Smooth muscle cell (in vitro differentiated cells): ENCODE measurements around the gene SCN4B. TPM values are rescaled to one million over a fixed set of nuclear protein-coding genes. Genes with fewer than 3 reads are reported as not detected.

Experiments
- DNase-seq: peaks from one replicate; lab custom pipeline; 2025; ENCODE audit not compliant: unreplicated experiment; lab: John Stamatoyannopoulos, UW
- H2AFZ ChIP-seq: fragments of 200-600 bp; sonication (generic); 2 replicates; pipeline ENCODE4 v1.6.0; 2016; ENCODE audit warnings: antibody characterized with exemption, low read depth, mild to moderate bottlenecking
- H3F3A ChIP-seq: fragments of 200-600 bp; sonication (generic); 2 replicates; pipeline ENCODE4 v1.6.0; 2017; ENCODE audit warnings: antibody characterized with exemption, low read depth
- H3K27ac ChIP-seq: fragments of 200-600 bp; sonication (generic); 2 replicates; pipeline ENCODE4 v1.5.1; 2016; ENCODE audit warnings: low read depth, mild to moderate bottlenecking
- H3K27me3 ChIP-seq: fragments of 200-600 bp; sonication (generic); 2 replicates; pipeline ENCODE4 v1.6.1; 2016; ENCODE audit warnings: low read depth, mild to moderate bottlenecking
- H3K36me3 ChIP-seq: fragments of 200-600 bp; sonication (generic); 2 replicates; pipeline ENCODE4 v1.5.1; 2016; ENCODE audit warnings: low read depth
- H3K4me1 ChIP-seq: fragments of 200-600 bp; sonication (generic); 2 replicates; pipeline ENCODE4 v1.5.1; 2016; ENCODE audit warnings: low read depth
- H3K4me2 ChIP-seq: fragments of 200-600 bp; sonication (generic); 2 replicates; pipeline ENCODE4 v1.6.0; 2016; ENCODE audit warnings: mild to moderate bottlenecking
- H3K4me3 ChIP-seq: fragments of 200-600 bp; sonication (generic); 2 replicates; pipeline ENCODE4 v1.5.1; 2016; ENCODE audit warnings: mild to moderate bottlenecking
- H3K79me2 ChIP-seq: fragments of 200-600 bp; sonication (generic); 2 replicates; pipeline ENCODE4 v1.6.0; 2016; ENCODE audit warnings: low read depth, mild to moderate bottlenecking
- H3K9ac ChIP-seq: fragments of 200-600 bp; sonication (generic); 2 replicates; pipeline ENCODE4 v1.6.0; 2016; ENCODE audit warnings: low read depth
- H3K9me3 ChIP-seq: fragments of 200-600 bp; sonication (generic); replicated peaks from 2 replicates; pipeline ENCODE4 v1.5.1; 2016; ENCODE audit warnings: low read depth
- H4K20me1 ChIP-seq: fragments of 200-600 bp; sonication (generic); 2 replicates; pipeline ENCODE4 v1.6.0; 2016; ENCODE audit warnings: low read depth
- CTCF ChIP-seq: fragments of 200-600 bp; sonication (generic); IDR thresholded peaks from 2 replicates; pipeline ENCODE4 v1.5.1; 2017; ENCODE audit warnings: borderline replicate concordance, mild to moderate bottlenecking, antibody characterized with exemption; ENCODE audit not compliant: insufficient read depth, poor library complexity, severe bottlenecking
- WGBS: methylation state at CpG from one replicate; pipeline ENCODE4 v1.1.7; 2016; ENCODE audit warnings: low lambda C conversion rate; 5-methylcytosine and 5-hydroxymethylcytosine counted together
- polyA plus RNA-seq: library from polyadenylated mRNA; unstranded; fragments of >200 nt; fragmentation: Nextera tagmentation; extraction: Ambion mirVana; gene quantifications from 2 replicates; pipeline ENCODE4 v1.2.1, GENCODE V29; 2016
- total RNA-seq: library from RNA; depleted of rRNA; stranded (reverse); fragments of >200 nt; gene quantifications from 2 replicates; pipeline ENCODE4 v1.2.3, GENCODE V29; 2014

The SCN4B gene
- total and polyA plus RNA-seq, 2 experiments from 2014 or later = not detected

GRCh38 chr11:118149493-118149892 is 3.1 kb downstream of the SCN4B start:
- no peak for TF ChIP-seq CTCF
- Histone ChIP-seq H3K4me2 (no peak overlapping the region), H3K4me3 (no peak overlapping the region), H3K36me3 (no peaks in the 10 kb centered on the region), H3K9ac (no peak overlapping the region), H3K27me3 (peaks cover 68% of the 10 kb centered on the region), H3F3A (no peaks in the 10 kb centered on the region), H3K4me1 (peaks cover 9% of the 10 kb centered on the region), H3K79me2 (no peaks in the 10 kb centered on the region), H3K9me3 (no peaks in the 10 kb centered on the region), H4K20me1 (no peaks in the 10 kb centered on the region), H3K27ac (no peak overlapping the region), H2AFZ (no peak overlapping the region)
- WGBS = 79% methylated on average over 1 of the region's 1 CpG
- no peak for DNase-seq

- no peaks in the 10 kb centered on the region for H4K20me1 ChIP-seq
- 80% methylated on average over 2 of the region's 2 CpGs for WGBS
- H3K27ac ChIP-seq = no peak overlapping the region
- H3K79me2 ChIP-seq = no peaks in the 10 kb centered on the region
- no peaks in the 10 kb centered on the region for H3F3A ChIP-seq
- no peak overlapping the region for H3K4me2 ChIP-seq
- peaks cover 68% of the 10 kb centered on the region for H3K27me3 ChIP-seq
- H3K4me1 ChIP-seq = peaks cover 9% of the 10 kb centered on the region
- H3K36me3 ChIP-seq = no peaks in the 10 kb centered on the region
- no peak overlapping the region for H2AFZ ChIP-seq
- no peak overlapping the region for H3K4me3 ChIP-seq
- H3K9me3 ChIP-seq = no peaks in the 10 kb centered on the region
- no peak overlapping the region for H3K9ac ChIP-seq
- no peak for TF ChIP-seq CTCF
- no peak for DNase-seq
Observed at GRCh38 chr11:118148856-118149255, 3.8 kb downstream of the SCN4B start.

GRCh38 chr11:118148240-118148639 is 4.4 kb downstream of the SCN4B start:
- no peak for TF ChIP-seq CTCF
- no peaks in the 10 kb centered on the region for H3K9me3 ChIP-seq
- H3K27ac ChIP-seq = no peak overlapping the region
- H3K9ac ChIP-seq = no peak overlapping the region
- H3F3A ChIP-seq = no peaks in the 10 kb centered on the region
- H3K4me1 ChIP-seq = peaks cover 3% of the 10 kb centered on the region
- peaks cover 68% of the 10 kb centered on the region for H3K27me3 ChIP-seq
- WGBS = 87% methylated on average over 8 of the region's 8 CpGs
- no peaks in the 10 kb centered on the region for H3K36me3 ChIP-seq
- no peak overlapping the region for H3K4me3 ChIP-seq
- no peak overlapping the region for H3K4me2 ChIP-seq
- no peak for DNase-seq
- H4K20me1 ChIP-seq = no peaks in the 10 kb centered on the region
- H3K79me2 ChIP-seq = no peaks in the 10 kb centered on the region
- H2AFZ ChIP-seq = no peak overlapping the region

GRCh38 chr11:118147502-118147901 is 5.1 kb downstream of the SCN4B start:
- H3K9ac ChIP-seq = no peak overlapping the region
- H3F3A ChIP-seq = no peaks in the 10 kb centered on the region
- no peak for DNase-seq
- H3K27me3 ChIP-seq = peaks cover 65% of the 10 kb centered on the region
- no peaks in the 10 kb centered on the region for H3K36me3 ChIP-seq
- WGBS = 50% methylated on average over 3 of the region's 3 CpGs
- H2AFZ ChIP-seq = no peak overlapping the region
- H3K27ac ChIP-seq = no peak overlapping the region
- H3K9me3 ChIP-seq = no peaks in the 10 kb centered on the region
- no peaks in the 10 kb centered on the region for H3K4me1 ChIP-seq
- H3K4me3 ChIP-seq = no peak overlapping the region
- no peak overlapping the region for H3K4me2 ChIP-seq
- no peaks in the 10 kb centered on the region for H4K20me1 ChIP-seq
- no peak for TF ChIP-seq CTCF
- no peaks in the 10 kb centered on the region for H3K79me2 ChIP-seq
